Central memory CD8-positive, alpha-beta T cell (primary cell): Measurements from ENCODE around the gene PATJ.
"Not testable (repeated sequence)": the region's sequence is repeated elsewhere in the genome, so short reads cannot be mapped to it uniquely, and the experiment has no call there.

Experiments
- ATAC-seq: fragments of 150-1000 bp; cut with Tn5 transposase; replicated peaks from 2 replicates; pipeline ENCODE4 v1.10.0; 2022; ENCODE audit warnings: mild to moderate bottlenecking, moderate FRiP score, moderate number of reproducible peaks; ENCODE audit not compliant: poor library complexity, severe bottlenecking; ENCODE audit errors: extremely low read depth
- DNase-seq, 2 donors: peaks; one replicate each; pipeline ENCODE4 v3.0.0; 2021; ENCODE audit warnings: low spot score in 2 of 2
- H3K27ac Mint-ChIP-seq: one replicate; pipeline ENCODE4 v1.8.0; 2022; ENCODE audit warnings: low read depth, mild to moderate bottlenecking, moderate library complexity, mixed read lengths
- H3K27me3 Mint-ChIP-seq: one replicate; pipeline ENCODE4 v1.8.0; 2022; ENCODE audit warnings: mixed read lengths
- H3K36me3 Mint-ChIP-seq: one replicate; pipeline ENCODE4 v1.8.0; 2022; ENCODE audit warnings: mild to moderate bottlenecking, moderate library complexity, mixed read lengths; ENCODE audit not compliant: insufficient read depth
- H3K4me1 Mint-ChIP-seq: one replicate; pipeline ENCODE4 v1.8.0; 2022; ENCODE audit warnings: mixed read lengths
- H3K4me3 Mint-ChIP-seq: one replicate; pipeline ENCODE4 v1.8.0; 2022; ENCODE audit warnings: mild to moderate bottlenecking, moderate library complexity, mixed read lengths
- H3K9me3 Mint-ChIP-seq: one replicate; pipeline ENCODE4 v1.8.0; 2022; ENCODE audit warnings: mixed read lengths

Gene PATJ

DNA sequence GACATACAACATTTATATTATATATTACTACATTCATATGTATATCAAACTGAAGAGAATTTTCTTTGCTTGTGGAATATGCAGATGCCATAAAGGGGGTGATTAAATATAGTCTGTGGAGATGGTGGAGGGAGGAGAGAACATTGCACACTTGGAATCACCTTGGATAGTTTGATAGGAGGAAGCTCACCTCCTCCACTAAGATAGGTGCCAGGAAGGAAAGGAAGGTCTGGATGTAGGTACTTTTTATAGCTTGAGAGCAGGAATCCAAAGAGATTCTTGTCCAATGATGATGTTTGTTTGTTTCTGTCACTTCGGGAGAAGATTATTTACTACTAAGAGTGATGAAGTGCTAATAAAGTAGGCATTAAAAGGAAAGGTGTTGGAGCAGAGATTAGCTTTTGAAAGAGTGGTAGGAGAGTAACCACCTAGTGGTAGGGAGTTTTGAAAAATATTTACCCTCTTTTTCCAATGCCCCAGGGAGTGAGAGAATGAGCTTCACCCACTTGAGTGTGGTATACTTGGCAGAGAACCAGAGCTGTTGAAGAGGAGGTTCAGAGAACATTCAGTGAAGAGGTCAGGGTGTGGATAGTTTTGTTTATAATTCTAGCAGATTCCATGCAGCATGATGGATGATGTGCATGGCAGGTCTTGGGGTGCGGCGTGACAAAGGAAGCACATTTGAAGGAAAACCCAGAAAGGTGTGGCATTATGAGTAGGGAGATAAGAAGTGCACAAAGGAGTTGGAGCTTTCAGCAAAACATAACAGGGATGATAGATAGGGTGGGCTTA lies 145.0 kb downstream of the PATJ start:
- Mint-ChIP-seq H3K9me3 (no peaks in the 10 kb centered on the region), H3K27me3 (no peaks in the 10 kb centered on the region), H3K27ac (no peak overlapping the region), H3K4me3 (no peak overlapping the region), H3K4me1 (no peaks in the 10 kb centered on the region), H3K36me3 (peaks cover 12% of the 10 kb centered on the region)
- DNase-seq (no peak), ATAC-seq (no peak)

DNA sequence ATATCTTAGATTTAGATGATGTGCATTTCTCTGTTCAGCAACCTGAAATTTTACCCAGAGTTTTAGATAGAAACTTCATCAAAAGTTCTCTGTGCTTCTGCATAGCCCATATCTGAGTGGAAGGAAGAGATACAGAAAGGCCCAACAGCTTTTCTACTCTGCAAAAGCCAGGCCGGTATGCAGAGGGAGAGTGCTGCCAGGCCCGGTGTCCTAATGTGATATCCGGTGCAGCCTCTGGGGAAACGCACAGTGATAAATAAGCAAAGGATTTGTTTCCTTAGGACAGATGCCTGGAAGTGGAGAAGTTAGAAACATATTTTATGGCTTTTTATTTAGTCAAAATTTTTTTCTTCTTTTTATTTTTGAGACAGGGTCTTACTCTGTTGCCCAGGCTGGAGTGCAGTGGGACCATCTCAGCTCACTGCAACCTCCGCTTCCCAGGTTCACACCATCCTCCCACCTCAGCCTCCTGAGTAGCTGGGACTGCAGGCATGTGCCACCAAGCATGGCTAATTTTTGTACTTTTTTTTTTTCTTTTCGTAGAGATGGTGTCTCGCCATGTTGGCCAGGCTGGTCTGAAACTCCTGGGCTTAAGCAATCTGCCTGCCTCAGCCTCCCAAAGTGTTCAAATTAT lies 145.8 kb downstream of the PATJ start:
- DNase-seq, result no peak
- H3K36me3 Mint-ChIP-seq, result peaks cover 12% of the 10 kb centered on the region
- H3K27me3 Mint-ChIP-seq, result no peaks in the 10 kb centered on the region

DNA sequence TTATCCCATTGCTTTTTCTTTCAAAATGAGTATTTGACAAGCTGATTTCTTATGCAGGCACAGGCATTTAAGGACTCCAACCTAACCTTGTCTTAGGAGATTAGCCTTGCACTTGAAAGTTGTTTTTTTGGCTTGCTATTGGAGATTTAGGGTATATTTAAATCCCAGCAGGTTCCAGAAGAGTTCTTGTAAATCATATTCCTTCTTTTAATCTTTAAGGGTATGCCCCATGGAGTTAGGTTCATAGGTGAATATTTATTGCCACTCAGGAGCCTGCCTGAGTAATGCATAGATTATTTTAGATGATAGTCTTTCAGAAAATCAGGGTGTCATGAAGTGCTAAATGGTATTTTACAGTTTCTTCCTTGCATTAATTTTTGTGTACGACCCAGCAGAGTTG lies 146.5 kb downstream of the PATJ start:
- DNase-seq (no peak), ATAC-seq (no peak)
- Mint-ChIP-seq H3K27ac (no peak overlapping the region), H3K9me3 (no peaks in the 10 kb centered on the region), H3K4me1 (no peaks in the 10 kb centered on the region), H3K27me3 (no peaks in the 10 kb centered on the region), H3K36me3 (peaks cover 12% of the 10 kb centered on the region), H3K4me3 (no peak overlapping the region)

More for the DNA sequence above, 145.8 kb downstream of the PATJ start:
- Mint-ChIP-seq H3K4me1 (no peaks in the 10 kb centered on the region), H3K9me3 (no peaks in the 10 kb centered on the region), H3K27ac (no peak overlapping the region), H3K4me3 (no peak overlapping the region)
- ATAC-seq, result no peak

DNA sequence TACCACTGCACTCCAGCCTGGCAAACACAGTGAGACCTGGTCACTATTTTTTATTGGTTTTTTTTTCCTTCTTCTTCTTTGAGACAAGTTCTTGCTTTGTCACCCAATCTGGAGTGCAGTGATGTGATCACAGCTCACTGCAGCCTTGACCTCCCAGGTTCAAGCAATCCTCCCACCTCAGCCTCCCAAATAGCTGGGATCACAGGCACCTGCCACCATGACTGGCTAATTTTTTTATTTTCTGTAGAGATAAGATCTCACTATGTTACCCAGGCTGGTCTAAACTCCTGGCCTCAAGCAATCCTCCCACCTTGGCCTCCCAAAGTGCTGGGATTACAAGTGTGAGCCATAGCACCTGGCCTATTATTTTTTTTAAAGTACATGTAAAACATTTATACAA lies 148.2 kb downstream of the PATJ start:
- not testable (repeated sequence) for H3K27ac Mint-ChIP-seq, H3K4me3 Mint-ChIP-seq, H3K9me3 Mint-ChIP-seq, H3K27me3 Mint-ChIP-seq, H3K4me1 Mint-ChIP-seq, ATAC-seq, DNase-seq, H3K36me3 Mint-ChIP-seq

DNA sequence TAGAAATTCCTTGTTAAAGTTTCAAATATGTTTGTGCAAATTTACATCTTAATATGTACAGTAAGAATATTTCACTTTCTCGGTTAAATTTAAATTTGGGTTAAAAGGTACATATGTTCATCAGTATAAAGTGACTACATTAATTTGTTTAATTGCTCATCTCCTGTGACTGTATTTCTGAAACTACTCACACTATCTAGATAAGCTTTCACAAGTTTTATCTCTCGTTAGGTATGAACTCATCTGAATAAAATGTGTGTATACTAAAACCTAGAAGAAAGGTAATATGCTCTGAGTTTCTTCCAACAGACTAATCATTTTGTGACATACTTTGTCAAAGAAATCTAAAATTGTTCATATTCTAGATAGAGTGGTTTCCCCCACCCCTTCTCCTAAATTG lies 150.7 kb downstream of the PATJ start:
- no peaks in the 10 kb centered on the region for H3K27me3 Mint-ChIP-seq
- no peak overlapping the region for H3K27ac Mint-ChIP-seq
- H3K4me3 Mint-ChIP-seq, result no peak overlapping the region
- DNase-seq (no peak), ATAC-seq (no peak)
- peaks cover 7% of the 10 kb centered on the region for H3K9me3 Mint-ChIP-seq
- no peaks in the 10 kb centered on the region for H3K4me1 Mint-ChIP-seq
- H3K36me3 Mint-ChIP-seq, result peaks cover 1% of the 10 kb centered on the region

- not testable (repeated sequence) for H3K4me3 Mint-ChIP-seq, H3K4me1 Mint-ChIP-seq, H3K9me3 Mint-ChIP-seq, H3K27me3 Mint-ChIP-seq, H3K36me3 Mint-ChIP-seq, H3K27ac Mint-ChIP-seq, DNase-seq, ATAC-seq
Observed at GRCh38 chr1:61894296-61894695, 152.0 kb downstream of the PATJ start.

GRCh38 chr1:61895175-61895574 lies 152.9 kb downstream of the PATJ start:
- Mint-ChIP-seq H3K36me3 (peaks cover 1% of the 10 kb centered on the region), H3K27me3 (no peaks in the 10 kb centered on the region)

GRCh38 chr1:61898658-61899057 lies 156.4 kb downstream of the PATJ start:
- DNase-seq, result no peak
- Mint-ChIP-seq H3K27me3 (no peaks in the 10 kb centered on the region), H3K4me3 (no peak overlapping the region), H3K9me3 (peaks cover 7% of the 10 kb centered on the region), H3K36me3 (peaks cover 1% of the 10 kb centered on the region), H3K27ac (no peak overlapping the region), H3K4me1 (no peaks in the 10 kb centered on the region)
- no peak for ATAC-seq

More at GRCh38 chr1:61895175-61895574, 152.9 kb downstream of the PATJ start:
- DNase-seq (no peak), ATAC-seq (no peak)
- no peaks in the 10 kb centered on the region for H3K4me1 Mint-ChIP-seq
- H3K9me3 Mint-ChIP-seq, result peaks cover 7% of the 10 kb centered on the region
- no peak overlapping the region for H3K4me3 Mint-ChIP-seq
- H3K27ac Mint-ChIP-seq, result no peak overlapping the region

DNA sequence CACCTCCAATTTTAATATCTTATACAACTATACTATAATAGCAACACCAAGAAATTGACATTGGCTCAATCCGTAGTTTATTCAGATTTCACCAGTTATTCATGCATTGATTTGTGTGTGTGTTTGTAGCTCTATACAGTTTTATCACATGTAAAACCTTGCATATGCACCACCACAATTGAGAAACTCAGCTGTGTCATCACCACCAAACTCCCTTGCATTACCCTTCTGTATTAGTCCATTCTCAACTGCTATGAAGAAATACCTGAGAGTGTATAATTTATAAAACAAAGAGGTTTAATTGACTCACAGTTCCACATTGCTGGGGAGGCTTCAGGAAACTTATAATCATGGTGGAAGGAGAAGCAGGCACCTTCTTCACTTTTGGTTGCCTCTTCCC lies 162.1 kb downstream of the PATJ start:
- ATAC-seq (no peak), DNase-seq (no peak)
- Mint-ChIP-seq H3K27me3 (no peaks in the 10 kb centered on the region), H3K9me3 (no peaks in the 10 kb centered on the region), H3K27ac (no peak overlapping the region), H3K4me1 (no peaks in the 10 kb centered on the region), H3K36me3 (peaks cover 10% of the 10 kb centered on the region), H3K4me3 (no peak overlapping the region)

DNA sequence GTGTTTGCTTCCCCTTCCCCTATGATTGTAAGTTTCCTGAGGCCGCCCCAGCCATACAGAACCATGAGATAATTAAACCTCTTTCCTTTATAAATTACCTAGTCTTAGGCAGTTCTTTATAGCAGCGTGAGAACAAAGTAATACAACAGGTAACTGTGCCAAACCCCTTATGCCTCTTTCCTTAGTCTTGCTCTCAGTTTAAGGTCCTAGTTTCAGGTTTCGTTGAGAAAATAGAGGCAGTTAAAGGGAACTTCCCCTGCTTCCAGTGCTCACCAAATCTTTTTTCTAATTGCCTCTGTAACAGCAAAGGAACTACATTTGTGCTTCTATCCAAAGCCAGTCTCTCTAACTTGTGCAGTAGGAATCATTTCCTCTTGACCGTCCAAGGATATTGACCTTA lies 164.8 kb downstream of the PATJ start:
- no peak overlapping the region for H3K27ac Mint-ChIP-seq
- DNase-seq (no peak), ATAC-seq (no peak)
- H3K4me1 Mint-ChIP-seq, result no peaks in the 10 kb centered on the region
- no peaks in the 10 kb centered on the region for H3K27me3 Mint-ChIP-seq
- H3K4me3 Mint-ChIP-seq, result no peak overlapping the region
- no peaks in the 10 kb centered on the region for H3K9me3 Mint-ChIP-seq
- peaks cover 14% of the 10 kb centered on the region for H3K36me3 Mint-ChIP-seq

DNA sequence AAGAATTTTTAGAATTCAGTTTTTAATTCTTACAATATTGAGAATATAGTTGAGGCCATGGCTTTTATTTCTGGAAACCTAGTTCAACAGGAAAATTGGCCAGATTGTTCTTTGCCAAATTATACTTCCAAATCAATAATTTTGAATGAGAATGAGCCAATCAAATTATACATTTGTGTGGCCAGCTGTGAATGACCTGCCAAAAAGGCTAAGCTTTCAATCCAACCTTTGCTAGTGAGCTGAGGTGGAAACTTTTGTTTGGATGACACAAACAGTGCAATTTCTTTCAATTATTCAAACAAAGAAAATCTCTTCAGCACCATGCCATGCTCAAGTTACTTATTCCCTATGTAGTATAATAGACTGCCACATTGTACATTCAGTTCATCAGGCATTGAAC lies 167.8 kb downstream of the PATJ start:
- no peak overlapping the region for H3K4me3 Mint-ChIP-seq
- DNase-seq (no peak), ATAC-seq (no peak)
- H3K9me3 Mint-ChIP-seq, result no peaks in the 10 kb centered on the region
- no peaks in the 10 kb centered on the region for H3K27me3 Mint-ChIP-seq
- H3K36me3 Mint-ChIP-seq, result peaks cover 16% of the 10 kb centered on the region
- no peak overlapping the region for H3K27ac Mint-ChIP-seq
- no peaks in the 10 kb centered on the region for H3K4me1 Mint-ChIP-seq

GRCh38 chr1:61914823-61915482 lies 172.7 kb downstream of the PATJ start:
- H3K9me3 Mint-ChIP-seq, result no peaks in the 10 kb centered on the region
- ATAC-seq, result no peak
- H3K27me3 Mint-ChIP-seq, result no peaks in the 10 kb centered on the region
- no peak overlapping the region for H3K27ac Mint-ChIP-seq
- no peak overlapping the region for H3K4me3 Mint-ChIP-seq
- no peak for DNase-seq
- no peaks in the 10 kb centered on the region for H3K4me1 Mint-ChIP-seq
- H3K36me3 Mint-ChIP-seq, result peaks cover 13% of the 10 kb centered on the region

- DNase-seq, result no peak
- H3K9me3 Mint-ChIP-seq, result peaks cover 5% of the 10 kb centered on the region
- no peak overlapping the region for H3K27ac Mint-ChIP-seq
- no peaks in the 10 kb centered on the region for H3K27me3 Mint-ChIP-seq
- no peak overlapping the region for H3K4me3 Mint-ChIP-seq
- no peaks in the 10 kb centered on the region for H3K4me1 Mint-ChIP-seq
- peaks cover 10% of the 10 kb centered on the region for H3K36me3 Mint-ChIP-seq
- ATAC-seq, result no peak
Observed at GRCh38 chr1:61921435-61921834, 179.2 kb downstream of the PATJ start.
